Progenitor cell of endocrine pancreas (in vitro differentiated cells): ENCODE measurements around the gene DENND1A. TPM values are rescaled to one million over a fixed set of nuclear protein-coding genes. Genes with fewer than 3 reads are reported as not detected.
"Not testable (repeated sequence)": the region's sequence is repeated elsewhere in the genome, so short reads cannot be mapped to it uniquely, and the experiment has no call there.

ENCODE experiments used
- DNase-seq: peaks from one replicate; pipeline ENCODE4 v3.0.0; 2021; ENCODE audit warnings: low spot score; ENCODE audit not compliant: unreplicated experiment
- H3K27ac Mint-ChIP-seq: 2 replicates; pipeline ENCODE4 v1.8.0; 2021; ENCODE audit warnings: mild to moderate bottlenecking, moderate library complexity, mixed read lengths
- H3K27me3 Mint-ChIP-seq: 2 replicates; pipeline ENCODE4 v1.8.0; 2021; ENCODE audit warnings: mixed read lengths
- H3K36me3 Mint-ChIP-seq: 2 replicates; pipeline ENCODE4 v1.8.0; 2022; ENCODE audit warnings: mixed read lengths; ENCODE audit not compliant: insufficient read depth
- H3K4me1 Mint-ChIP-seq: 2 replicates; pipeline ENCODE4 v1.8.0; 2021; ENCODE audit warnings: low read depth, mixed read lengths
- H3K4me3 Mint-ChIP-seq: 2 replicates; pipeline ENCODE4 v1.8.0; 2021; ENCODE audit warnings: low read depth, mild to moderate bottlenecking, moderate library complexity, mixed read lengths
- H3K9me3 Mint-ChIP-seq: 2 replicates; pipeline ENCODE4 v1.8.0; 2021; ENCODE audit warnings: low read depth, mixed read lengths
- CTCF ChIP-seq: fragments of 200-600 bp; sonication (generic); IDR thresholded peaks from one replicate; pipeline ENCODE4 v1.5.0; 2021; ENCODE audit warnings: antibody characterized with exemption, mild to moderate bottlenecking; ENCODE audit not compliant: unreplicated experiment
- total RNA-seq: library from RNA; stranded (reverse); gene quantifications from 2 replicates; pipeline ENCODE4 v1.2.1, GENCODE V29; 2021

The DENND1A gene
- total RNA-seq, 1 donor from 2014 or later, result 20.1 TPM

DNA sequence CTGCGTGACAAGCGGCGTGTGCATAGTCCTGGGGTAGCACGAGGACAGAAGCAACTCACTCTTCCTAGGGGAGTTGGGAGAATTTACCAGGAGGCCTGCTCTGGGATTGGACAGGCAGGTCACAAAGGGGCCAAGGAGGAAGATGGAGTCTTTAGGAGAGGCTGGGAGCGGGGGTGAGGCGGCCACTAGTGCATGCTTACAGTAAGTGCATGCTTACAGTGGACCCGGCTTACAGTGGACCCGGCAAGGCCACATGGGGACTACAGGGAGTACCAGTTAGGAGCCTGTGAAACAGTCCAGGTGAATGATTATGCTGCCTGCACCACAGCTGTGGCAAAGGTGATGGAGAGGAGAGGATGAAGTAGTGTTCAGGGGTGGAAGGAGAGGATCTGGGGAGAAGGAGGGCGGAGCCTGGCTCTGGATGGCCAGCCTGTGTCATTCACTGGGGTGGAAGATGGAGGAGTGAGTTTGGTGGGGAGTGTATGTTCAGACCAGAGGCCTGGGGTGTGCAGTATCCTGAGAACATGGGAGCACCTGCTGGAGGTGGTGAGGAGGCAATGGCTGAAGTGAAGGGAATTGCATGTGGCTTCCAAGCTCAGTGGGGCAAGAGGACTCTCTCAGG, 495.2 kb downstream of the DENND1A start:
- peaks cover 47% of the 10 kb centered on the region for H3K4me1 Mint-ChIP-seq
- peaks cover 7% of the 10 kb centered on the region for H3K9me3 Mint-ChIP-seq
- no peak overlapping the region for H3K4me3 Mint-ChIP-seq
- TF ChIP-seq CTCF, result peak; percentile 29
- peaks cover 12% of the 10 kb centered on the region for H3K36me3 Mint-ChIP-seq
- no peak for DNase-seq
- no peaks in the 10 kb centered on the region for H3K27me3 Mint-ChIP-seq
- peak overlapping the region; percentile 3 for H3K27ac Mint-ChIP-seq

- peaks cover 29% of the 10 kb centered on the region for H3K4me1 Mint-ChIP-seq
- no peak for TF ChIP-seq CTCF
- H3K9me3 Mint-ChIP-seq, result peaks cover 16% of the 10 kb centered on the region
- H3K27me3 Mint-ChIP-seq, result no peaks in the 10 kb centered on the region
- peaks cover 22% of the 10 kb centered on the region for H3K36me3 Mint-ChIP-seq
- no peak for DNase-seq
- no peak overlapping the region for H3K4me3 Mint-ChIP-seq
- no peak overlapping the region for H3K27ac Mint-ChIP-seq
These were observed 497.3 kb downstream of the DENND1A start for GRCh38 chr9:123432331-123433236.

GRCh38 chr9:123431581-123431980, 498.3 kb downstream of the DENND1A start:
- no peak overlapping the region for H3K4me3 Mint-ChIP-seq
- no peak for TF ChIP-seq CTCF

GRCh38 chr9:123428450-123428849, 501.5 kb downstream of the DENND1A start:
- not testable (repeated sequence) for H3K27me3 Mint-ChIP-seq, H3K4me3 Mint-ChIP-seq, H3K27ac Mint-ChIP-seq, DNase-seq, H3K4me1 Mint-ChIP-seq
- Mint-ChIP-seq H3K9me3 (peaks cover 16% of the 10 kb centered on the region), H3K36me3 (peaks cover 22% of the 10 kb centered on the region)

More at GRCh38 chr9:123431581-123431980, 498.3 kb downstream of the DENND1A start:
- H3K36me3 Mint-ChIP-seq, result peaks cover 22% of the 10 kb centered on the region
- no peak for DNase-seq
- peaks cover 20% of the 10 kb centered on the region for H3K4me1 Mint-ChIP-seq
- no peak overlapping the region for H3K27ac Mint-ChIP-seq
- H3K27me3 Mint-ChIP-seq, result no peaks in the 10 kb centered on the region
- peaks cover 16% of the 10 kb centered on the region for H3K9me3 Mint-ChIP-seq

DNA sequence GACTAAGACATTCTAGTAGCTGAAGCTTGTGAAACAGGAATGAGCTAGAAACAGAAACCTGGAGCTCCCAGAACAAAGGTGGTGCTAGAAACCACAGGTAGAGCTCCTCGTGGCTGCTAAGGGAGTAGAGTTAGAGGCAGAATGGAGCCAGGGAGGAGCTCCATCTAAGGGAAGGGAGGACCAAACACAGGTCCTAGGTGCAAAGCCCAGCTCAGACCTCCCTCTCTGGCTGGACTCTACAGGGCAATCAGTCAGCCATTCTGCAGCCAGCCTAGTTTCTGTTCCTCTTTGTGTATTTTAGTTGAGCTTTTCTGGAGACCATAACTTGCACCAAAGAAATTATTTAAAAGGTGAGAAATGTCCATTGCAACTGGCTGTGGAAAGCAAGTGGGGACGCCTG, 503.5 kb downstream of the DENND1A start:
- Mint-ChIP-seq H3K4me3 (no peak overlapping the region), H3K27me3 (peaks cover 3% of the 10 kb centered on the region), H3K4me1 (peaks cover 1% of the 10 kb centered on the region), H3K27ac (peak overlapping the region; percentile 62), H3K36me3 (peaks cover 24% of the 10 kb centered on the region), H3K9me3 (peaks cover 16% of the 10 kb centered on the region)
- no peak for TF ChIP-seq CTCF
- DNase-seq, result no peak
